Naive thymus-derived CD4-positive, alpha-beta T cell (primary cell): ENCODE measurements around the gene CPN2. TPM values are rescaled to one million over a fixed set of nuclear protein-coding genes. Genes with fewer than 3 reads are reported as not detected.

ENCODE experiments used
- ATAC-seq: fragments of 150-1000 bp; cut with Tn5 transposase; 2 replicates; pipeline ENCODE4 v1.10.0; 2021; ENCODE audit warnings: mild to moderate bottlenecking, moderate library complexity
- CTCF ChIA-PET: fragments of 350-600 bp; sonication (Branson Sonifier 250); formaldehyde crosslinking; loops from one replicate; lab custom pipeline; 2021; ENCODE audit warnings: antibody characterized with exemption; lab: Charles Lee
- POLR2A ChIA-PET: fragments of 350-600 bp; sonication (Branson Sonifier 250); formaldehyde crosslinking; loops from one replicate; lab custom pipeline; 2021; ENCODE audit warnings: antibody characterized with exemption, inconsistent platforms; lab: Charles Lee
- DNase-seq, 9 donors: peaks; one replicate each; pipeline versions ENCODE4 v3.0.0 to v3.0.0-alpha.2; 2020 to 2022; ENCODE audit warnings: mixed read lengths in 1 of 9
- H3K27ac ChIP-seq: one replicate; pipeline ENCODE4 v1.7.0; 2013; ENCODE audit warnings: mild to moderate bottlenecking, low read depth, low read length, moderate library complexity
- H3K27me3 ChIP-seq, 2 donors: one replicate each; pipeline ENCODE4 v1.7.0; 2013; ENCODE audit warnings: low read length in 2 of 2, mild to moderate bottlenecking in 2 of 2, moderate library complexity in 2 of 2; ENCODE audit not compliant: control insufficient read depth in 2 of 2, insufficient read depth in 2 of 2
- H3K36me3 ChIP-seq, 3 experiments: 1 replicate in 2 of 3; 2 replicates in 1 of 3; pipeline ENCODE4 v1.7.0; 2013; ENCODE audit warnings: low read length in 3 of 3, mild to moderate bottlenecking in 3 of 3, moderate library complexity in 1 of 3; ENCODE audit not compliant: insufficient read depth in 3 of 3, control insufficient read depth in 2 of 3
- H3K4me1 ChIP-seq, 2 donors: one replicate each; pipeline ENCODE4 v1.7.0; 2013; ENCODE audit warnings: low read length in 2 of 2, mild to moderate bottlenecking in 2 of 2, moderate library complexity in 1 of 2; ENCODE audit not compliant: control insufficient read depth in 2 of 2, insufficient read depth in 2 of 2
- H3K4me3 ChIP-seq: 2 replicates; pipeline ENCODE4 v1.7.0; 2013; ENCODE audit warnings: mild to moderate bottlenecking, low read length
- H3K9me3 ChIP-seq, 3 experiments: 1 replicate in 2 of 3; 2 replicates in 1 of 3; pipeline ENCODE4 v1.7.0; 2013; ENCODE audit warnings: low read length in 3 of 3; ENCODE audit not compliant: control insufficient read depth in 2 of 3
- H3K27ac Mint-ChIP-seq, 9 donors: one replicate each; pipeline ENCODE4 v1.8.0; 2020 to 2022; ENCODE audit warnings: mixed read lengths in 9 of 9, mild to moderate bottlenecking in 8 of 9, moderate library complexity in 5 of 9, inconsistent platforms in 2 of 9
- H3K27me3 Mint-ChIP-seq, 5 donors: one replicate each; pipeline ENCODE4 v1.8.0; 2021 to 2022; ENCODE audit warnings: mixed read lengths in 5 of 5, mild to moderate bottlenecking in 1 of 5
- H3K36me3 Mint-ChIP-seq, 5 donors: one replicate each; pipeline ENCODE4 v1.8.0; 2020 to 2022; ENCODE audit warnings: mixed read lengths in 5 of 5, mild to moderate bottlenecking in 3 of 5, inconsistent platforms in 1 of 5
- H3K4me1 Mint-ChIP-seq, 7 donors: one replicate each; pipeline ENCODE4 v1.8.0; 2020 to 2022; ENCODE audit warnings: mixed read lengths in 7 of 7, mild to moderate bottlenecking in 3 of 7, inconsistent platforms in 1 of 7
- H3K4me3 Mint-ChIP-seq, 10 donors: one replicate each; pipeline ENCODE4 v1.8.0; 2020 to 2022; ENCODE audit warnings: mild to moderate bottlenecking in 10 of 10, mixed read lengths in 10 of 10, moderate library complexity in 6 of 10, inconsistent platforms in 2 of 10
- H3K9me3 Mint-ChIP-seq, 11 donors: one replicate each; pipeline ENCODE4 v1.8.0; 2020 to 2022; ENCODE audit warnings: mixed read lengths in 11 of 11, mild to moderate bottlenecking in 4 of 11, inconsistent platforms in 1 of 11, moderate library complexity in 1 of 11
- intact Hi-C, 2 donors: fragments of 100-400 bp; cut with micrococcal nuclease; formaldehyde crosslinking; loops; one replicate each; pipeline ENCODE4 v1.15.1; 2023
- polyA plus RNA-seq, 2 donors: library from polyadenylated mRNA; unstranded; fragments of 300-500 nt; fragmentation: Illumina TruSeq; gene quantifications; one replicate each; pipeline ENCODE4 v1.2.3, GENCODE V29; 2021
- total RNA-seq, 6 experiments: library from RNA in 5 of 6; stranded (reverse) in 5 of 6; gene quantifications; 1 replicate in 5 of 6; 2 replicates in 1 of 6; pipeline ENCODE4 v1.2.3 and lab custom pipeline; 2021 to 2026

The CPN2 gene
- total and polyA plus RNA-seq, 7 experiments from 2014 or later = not detected

GRCh38 chr3:194312743-194313281 lies 38.3 kb downstream of the CPN2 start:
- Mint-ChIP-seq H3K27me3 (peaks cover 0 to 15% (median 13%) of the 10 kb centered on the region in 5 donors), H3K4me1 (peaks cover 7 to 71% (median 18%) of the 10 kb centered on the region in 7 donors), H3K27ac (peak overlapping the region in 1 of 9 donors; percentile 25), H3K9me3 (peaks cover 0 to 9% (median 0%) of the 10 kb centered on the region in 11 donors), H3K36me3 (peaks cover 0 to 9% (median 0%) of the 10 kb centered on the region in 5 donors), H3K4me3 (peak overlapping the region in 1 of 10 donors; percentile 63)
- ChIA-PET CTCF (interaction anchor here (0.7 to 5.0 kb wide), 3 partner anchors 19 to 647 kb away, joined by 3 to 72 read pairs (median 3); no protein-coding TSS in a partner anchor), POLR2A (interaction anchor here (0.7 kb wide), 1 partner anchor 525 kb away, joined by 3 read pairs; no protein-coding TSS in a partner anchor)
- Histone ChIP-seq H3K4me1 (peaks cover 13 to 18% of the 10 kb centered on the region in 2 donors), H3K36me3 (no peaks in the 10 kb centered on the region), H3K27ac (no peak overlapping the region), H3K9me3 (no peaks in the 10 kb centered on the region), H3K27me3 (peaks cover 0 to 6% of the 10 kb centered on the region in 2 donors), H3K4me3 (no peak overlapping the region)
- DNase-seq (no peak), ATAC-seq (no peak)
- intact Hi-C loops = loop anchor here in 1 of 2 donors (10.0 kb wide), 1 partner anchor 1498 kb away; no protein-coding TSS in a partner anchor

GRCh38 chr3:194312186-194312742 lies 38.9 kb downstream of the CPN2 start:
- DNase-seq = no peak
- Mint-ChIP-seq H3K27me3 (peaks cover 0 to 13% (median 9%) of the 10 kb centered on the region in 5 donors), H3K27ac (peak overlapping the region in 1 of 9 donors; percentile 25), H3K4me3 (peak overlapping the region in 1 of 10 donors; percentile 63), H3K4me1 (peaks cover 10 to 76% (median 23%) of the 10 kb centered on the region in 7 donors), H3K36me3 (peaks cover 0 to 6% (median 0%) of the 10 kb centered on the region in 5 donors), H3K9me3 (peaks cover 0 to 4% (median 0%) of the 10 kb centered on the region in 11 donors)
- no peaks in the 10 kb centered on the region for H3K36me3 ChIP-seq
- ChIA-PET POLR2A (no interaction called here), CTCF (no interaction called here)
- no peak overlapping the region for H3K4me3 ChIP-seq
- no peaks in the 10 kb centered on the region for H3K9me3 ChIP-seq
- no peak overlapping the region for H3K27ac ChIP-seq
- ATAC-seq = no peak
- intact Hi-C loops = loop anchor here in 1 of 2 donors (10.0 kb wide), 1 partner anchor 1497 kb away; no protein-coding TSS in a partner anchor
- H3K4me1 ChIP-seq = peaks cover 18 to 24% of the 10 kb centered on the region in 2 donors
- peaks cover 0 to 6% of the 10 kb centered on the region in 2 donors for H3K27me3 ChIP-seq

- Histone ChIP-seq H3K4me1 (peaks cover 30 to 31% of the 10 kb centered on the region in 2 donors), H3K9me3 (no peaks in the 10 kb centered on the region), H3K36me3 (no peaks in the 10 kb centered on the region), H3K27me3 (no peaks in the 10 kb centered on the region), H3K27ac (no peak overlapping the region), H3K4me3 (no peak overlapping the region)
- CTCF ChIA-PET = no interaction called here
- Mint-ChIP-seq H3K9me3 (peaks cover 0 to 3% (median 0%) of the 10 kb centered on the region in 11 donors), H3K36me3 (peaks cover 0 to 6% (median 0%) of the 10 kb centered on the region in 5 donors), H3K4me1 (peaks cover 18 to 83% (median 31%) of the 10 kb centered on the region in 7 donors), H3K27me3 (peaks cover 0 to 6% (median 4%) of the 10 kb centered on the region in 5 donors), H3K4me3 (peak overlapping the region in 1 of 10 donors; percentile 29), H3K27ac (peak overlapping the region in 1 of 9 donors; percentile 4)
- DNase-seq (no peak), ATAC-seq (no peak)
- intact Hi-C loops = loop anchor here in 1 of 2 donors (10.0 kb wide), 1 partner anchor 1496 kb away; no protein-coding TSS in a partner anchor
- POLR2A ChIA-PET = no interaction called here
Observed at GRCh38 chr3:194311000-194311399, 40.1 kb downstream of the CPN2 start.

GRCh38 chr3:194310060-194310835 lies 40.9 kb downstream of the CPN2 start:
- Mint-ChIP-seq H3K36me3 (peaks cover 0 to 6% (median 0%) of the 10 kb centered on the region in 5 donors), H3K4me1 (peaks cover 16 to 85% (median 37%) of the 10 kb centered on the region in 7 donors), H3K27me3 (peaks cover 0 to 5% (median 4%) of the 10 kb centered on the region in 5 donors), H3K9me3 (peaks cover 0 to 3% (median 0%) of the 10 kb centered on the region in 11 donors), H3K4me3 (no peak overlapping the region), H3K27ac (peak overlapping the region in 1 of 9 donors; percentile 36)
- Histone ChIP-seq H3K9me3 (no peaks in the 10 kb centered on the region), H3K36me3 (no peaks in the 10 kb centered on the region), H3K4me3 (no peak overlapping the region), H3K27me3 (no peaks in the 10 kb centered on the region), H3K27ac (no peak overlapping the region), H3K4me1 (peaks cover 27 to 31% of the 10 kb centered on the region in 2 donors)
- no peak for ATAC-seq
- intact Hi-C loops = loop anchor here in 1 of 2 donors (10.0 kb wide), 1 partner anchor 1495 kb away; no protein-coding TSS in a partner anchor
- CTCF ChIA-PET = interaction anchor here (0.5 to 0.9 kb wide), 3 partner anchors 162 to 645 kb away, joined by 3 to 4 read pairs (median 3); no protein-coding TSS in a partner anchor
- no peak for DNase-seq
- POLR2A ChIA-PET = no interaction called here

GRCh38 chr3:194308601-194309449 lies 42.3 kb downstream of the CPN2 start:
- peaks cover 0 to 13% (median 0%) of the 10 kb centered on the region in 5 donors for H3K36me3 Mint-ChIP-seq
- Histone ChIP-seq H3K4me3 (no peak overlapping the region), H3K4me1 (peaks cover 23 to 27% of the 10 kb centered on the region in 2 donors), H3K36me3 (no peaks in the 10 kb centered on the region), H3K27ac (no peak overlapping the region), H3K27me3 (no peaks in the 10 kb centered on the region), H3K9me3 (no peaks in the 10 kb centered on the region)
- H3K27ac Mint-ChIP-seq = peak overlapping the region in 3 of 9 donors; percentile 0 to 74 (median 51)
- ATAC-seq (no peak), DNase-seq (no peak)
- ChIA-PET POLR2A (interaction anchor here (0.6 to 0.8 kb wide), 2 partner anchors 250 to 341 kb away, joined by 3 to 6 read pairs; no protein-coding TSS in a partner anchor), CTCF (interaction anchor here (0.6 kb wide), 1 partner anchor 89 kb away, joined by 3 read pairs; no protein-coding TSS in a partner anchor)
- peaks cover 0 to 7% (median 3%) of the 10 kb centered on the region in 11 donors for H3K9me3 Mint-ChIP-seq
- peaks cover 12 to 86% (median 40%) of the 10 kb centered on the region in 7 donors for H3K4me1 Mint-ChIP-seq
- peak overlapping the region in 1 of 10 donors; percentile 69 for H3K4me3 Mint-ChIP-seq
- intact Hi-C loops = loop anchor here (5.0 to 10.0 kb wide), 5 partner anchors 104 to 1417 kb away; partner anchors contain the start of gene OPA1 (in 1 of the 2)
- H3K27me3 Mint-ChIP-seq = peaks cover 0 to 2% (median 0%) of the 10 kb centered on the region in 5 donors
